HEK293T (cell line): Measurements from ENCODE around the gene CTTNBP2.

Experiments used
- ARNT ChIP-seq: fragments of 450-650 bp; IDR thresholded peaks from 2 replicates; pipeline ENCODE4 v1.6.1; 2017; ENCODE audit warnings: mild to moderate bottlenecking
- BHLHE40 ChIP-seq: fragments of 450-650 bp; IDR thresholded peaks from 2 replicates; pipeline ENCODE4 v1.6.1; 2016; ENCODE audit warnings: mild to moderate bottlenecking, moderate library complexity, borderline replicate concordance
- CTBP1 ChIP-seq: fragments of 450-650 bp; IDR thresholded peaks from 2 replicates; pipeline ENCODE4 v1.6.1; 2016; ENCODE audit warnings: borderline replicate concordance
- ELF4 ChIP-seq: fragments of 450-650 bp; IDR thresholded peaks from 2 replicates; pipeline ENCODE4 v1.6.1; 2017; ENCODE audit warnings: antibody characterized with exemption
- FOXA1 ChIP-seq: fragments of 450-650 bp; IDR thresholded peaks from 2 replicates; pipeline ENCODE4 v1.6.1; 2016; ENCODE audit warnings: mild to moderate bottlenecking
- FOXM1 ChIP-seq: fragments of 450-650 bp; IDR thresholded peaks from 2 replicates; pipeline ENCODE4 v1.6.1; 2017; ENCODE audit warnings: mild to moderate bottlenecking, borderline replicate concordance
- L3MBTL2 ChIP-seq: fragments of 450-650 bp; conservative IDR thresholded peaks from 2 replicates; pipeline ENCODE4 v1.6.1; 2016; ENCODE audit warnings: mild to moderate bottlenecking
- SP1 ChIP-seq: fragments of 450-650 bp; IDR thresholded peaks from 2 replicates; pipeline ENCODE4 v1.6.1; 2017
- TARDBP ChIP-seq: fragments of 450-650 bp; IDR thresholded peaks from 2 replicates; pipeline ENCODE4 v1.6.1; 2016
- ZNF384 ChIP-seq: fragments of 450-650 bp; IDR thresholded peaks from 2 replicates; pipeline ENCODE4 v1.6.1; 2016

GRCh38 chr7:117689406-117689805, 183.8 kb downstream of the CTTNBP2 start:
- no peak for TF ChIP-seq SP1
- no peak for TF ChIP-seq BHLHE40
- no peak for TF ChIP-seq TARDBP
- TF ChIP-seq ELF4, result no peak
- TF ChIP-seq FOXM1, result no peak
- TF ChIP-seq L3MBTL2, result no peak
- no peak for TF ChIP-seq CTBP1
- TF ChIP-seq ZNF384, result no peak
- TF ChIP-seq ARNT, result no peak
- TF ChIP-seq FOXA1, result no peak
